ENCODE measurements around the gene CHI3L1.
A peak's percentile ranks its signal among the peaks of the same experiment; 100 is the strongest.

Gene CHI3L1

DNA sequence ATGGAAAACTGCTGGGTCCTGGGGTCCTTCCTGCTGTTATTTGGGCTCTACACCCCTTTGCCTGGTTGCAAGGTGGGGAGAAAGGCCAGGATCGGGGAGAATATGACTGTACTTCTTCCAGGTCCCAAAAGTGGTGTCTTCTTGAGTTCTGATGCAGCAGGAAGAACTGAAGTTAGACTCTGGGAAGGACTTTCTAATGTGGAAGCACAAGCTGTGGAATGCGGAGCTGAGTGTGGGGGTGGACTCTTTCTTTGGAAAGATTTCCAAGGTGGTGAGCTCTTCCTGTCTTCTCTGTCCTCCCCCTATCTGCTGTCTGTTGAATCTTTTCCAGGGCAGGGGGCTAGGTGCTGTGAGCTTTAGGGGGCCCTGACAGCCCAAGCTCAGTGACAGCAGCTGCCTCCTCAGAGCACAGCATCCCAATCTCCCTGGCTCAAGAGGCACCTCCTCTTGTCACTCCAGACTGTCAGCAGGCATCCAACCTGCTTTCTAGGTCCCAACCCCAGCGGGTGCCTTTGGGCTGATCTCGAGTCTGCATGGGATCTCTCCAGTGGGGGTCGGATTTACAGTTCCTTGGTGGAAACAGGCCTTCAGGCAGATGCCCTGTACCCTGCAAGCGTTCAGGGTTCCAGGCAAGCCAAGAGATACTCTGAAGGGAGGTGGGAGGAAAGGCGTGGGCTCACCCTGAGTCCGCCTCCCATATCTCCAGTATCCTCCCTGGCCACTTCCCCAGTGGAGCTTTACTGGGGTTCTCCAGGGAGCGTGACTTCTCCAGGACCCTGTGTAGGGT, 35.8 kb downstream of the CHI3L1 start:
- no peak for DNase-seq

- DNase-seq = no peak
These were observed 37.2 kb downstream of the CHI3L1 start for GRCh38 chr1:203149188-203149840.

DNA sequence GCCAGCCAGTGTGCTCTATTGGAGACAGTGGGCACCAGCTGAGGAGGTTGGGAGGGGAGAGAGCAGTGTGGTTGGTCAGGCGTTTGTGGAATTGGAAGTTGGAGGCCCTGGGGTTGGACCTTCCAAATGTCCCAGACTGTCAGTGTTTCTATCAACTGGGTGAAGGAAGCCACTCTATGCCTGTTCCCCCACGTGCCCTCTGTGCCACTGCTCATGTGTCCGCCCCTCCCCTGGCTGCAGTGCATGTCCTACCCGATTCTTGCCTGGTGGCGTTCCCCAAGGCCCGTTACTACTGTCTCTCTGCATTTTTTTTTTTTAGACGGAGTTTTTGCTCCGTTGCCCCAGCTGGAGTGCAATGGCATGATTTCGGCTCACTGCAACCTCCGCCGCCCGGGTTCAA, 37.9 kb downstream of the CHI3L1 start:
- DNase-seq = no peak

DNA sequence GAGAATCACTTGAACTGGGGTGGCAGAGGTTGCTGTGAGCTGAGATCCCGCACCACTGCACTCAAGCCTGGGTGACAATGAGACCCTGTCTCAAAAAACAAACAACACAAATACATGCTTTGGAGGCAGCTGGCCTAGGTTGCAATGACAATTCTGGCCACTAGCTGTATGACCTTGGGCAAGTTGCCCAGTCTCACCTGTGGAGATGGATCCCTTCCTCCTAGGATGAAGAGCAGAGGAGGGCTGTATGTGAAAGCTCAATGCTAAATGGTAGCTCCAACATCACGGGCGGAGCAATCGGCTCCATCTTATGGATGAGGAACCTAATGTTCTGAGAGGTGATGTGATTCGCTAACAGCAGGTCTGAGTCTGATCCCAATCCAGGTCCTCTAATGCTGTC, 38.4 kb downstream of the CHI3L1 start:
- DNase-seq = no peak

DNA sequence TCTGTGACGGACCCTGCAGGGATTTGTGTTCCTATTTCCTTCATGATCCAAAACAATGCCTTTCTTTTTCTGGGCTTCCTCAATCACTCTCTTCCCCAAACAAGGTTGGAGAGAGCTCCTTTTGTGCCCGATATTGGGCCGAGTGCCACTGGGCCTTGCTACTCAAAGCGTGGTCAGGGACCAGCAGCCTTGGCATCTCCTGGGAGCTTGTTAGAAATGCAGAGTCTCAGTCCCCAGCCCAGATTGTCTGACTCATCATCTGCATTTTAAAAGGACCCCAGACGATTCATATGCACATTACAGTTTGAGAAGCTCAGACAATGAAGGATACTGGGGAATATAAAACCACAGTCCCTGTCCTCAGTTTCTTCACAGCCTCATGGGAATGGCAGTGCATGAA, 39.1 kb downstream of the CHI3L1 start:
- DNase-seq = no peak

GRCh38 chr1:203146537-203146936, 40.0 kb downstream of the CHI3L1 start:
- no peak for DNase-seq

GRCh38 chr1:203146042-203146369, 40.5 kb downstream of the CHI3L1 start:
- DNase-seq = no peak

DNA sequence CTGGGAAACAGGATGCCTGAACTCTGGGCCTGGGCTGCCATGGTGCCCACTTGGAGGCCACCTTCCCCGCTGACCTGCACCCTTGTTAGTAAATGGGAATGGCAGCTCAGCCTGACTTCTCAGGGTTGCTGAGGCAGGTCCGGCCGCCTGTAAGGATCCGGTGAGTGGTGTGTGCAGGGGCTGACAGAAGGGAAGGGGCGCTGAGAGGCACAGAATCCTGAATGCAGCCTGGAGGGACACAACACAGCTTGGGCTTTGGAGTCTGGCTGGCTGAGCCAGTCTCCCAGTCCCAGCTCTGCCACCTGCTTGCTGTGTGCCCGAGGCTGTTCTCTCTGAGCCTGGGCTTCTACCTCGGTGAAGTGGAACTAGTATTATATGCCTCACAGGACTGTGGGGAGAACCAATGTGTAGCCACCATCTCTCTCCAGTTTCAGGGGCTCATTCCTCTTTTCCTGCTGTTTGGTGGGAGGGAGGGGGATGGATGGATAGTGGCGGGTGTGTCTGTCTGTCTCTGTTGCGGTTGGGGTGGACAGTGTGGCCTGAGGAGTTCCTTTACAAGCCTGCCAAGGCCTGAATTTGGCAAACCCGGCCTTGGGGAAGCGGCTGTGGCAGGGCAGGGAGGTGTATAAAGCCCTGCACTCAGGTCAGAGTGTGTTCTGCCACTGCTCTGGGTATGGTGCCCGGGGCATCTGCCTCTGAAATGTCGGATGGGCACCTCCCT, 41.0 kb downstream of the CHI3L1 start:
- DNase-seq = no peak

- DNase-seq = no peak
These were observed 41.8 kb downstream of the CHI3L1 start for GRCh38 chr1:203144661-203145060.

GRCh38 chr1:203143641-203144040, 42.9 kb downstream of the CHI3L1 start:
- DNase-seq = no peak

- DNase-seq = peak; percentile 99
These were observed 43.7 kb downstream of the CHI3L1 start for GRCh38 chr1:203142684-203143408.

DNA sequence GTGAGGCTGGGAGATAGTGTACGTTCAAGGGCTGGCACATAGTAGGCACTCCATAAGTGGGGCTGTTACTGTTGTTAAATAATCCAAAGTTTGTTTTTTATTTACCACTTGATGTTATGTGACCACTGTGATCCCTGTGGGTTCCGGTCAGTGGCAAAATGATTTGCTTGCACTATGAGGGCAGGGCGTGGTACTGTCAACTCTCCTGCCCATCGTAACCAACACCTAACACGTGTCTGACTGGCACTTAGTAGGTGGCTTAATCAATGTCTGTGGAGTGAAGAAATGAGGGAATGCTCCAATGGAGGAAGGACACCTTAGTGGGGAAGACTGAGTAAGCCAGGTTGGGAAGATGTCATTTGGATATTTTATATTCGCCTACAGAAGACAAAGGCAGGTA, 44.4 kb downstream of the CHI3L1 start:
- DNase-seq = no peak

DNA sequence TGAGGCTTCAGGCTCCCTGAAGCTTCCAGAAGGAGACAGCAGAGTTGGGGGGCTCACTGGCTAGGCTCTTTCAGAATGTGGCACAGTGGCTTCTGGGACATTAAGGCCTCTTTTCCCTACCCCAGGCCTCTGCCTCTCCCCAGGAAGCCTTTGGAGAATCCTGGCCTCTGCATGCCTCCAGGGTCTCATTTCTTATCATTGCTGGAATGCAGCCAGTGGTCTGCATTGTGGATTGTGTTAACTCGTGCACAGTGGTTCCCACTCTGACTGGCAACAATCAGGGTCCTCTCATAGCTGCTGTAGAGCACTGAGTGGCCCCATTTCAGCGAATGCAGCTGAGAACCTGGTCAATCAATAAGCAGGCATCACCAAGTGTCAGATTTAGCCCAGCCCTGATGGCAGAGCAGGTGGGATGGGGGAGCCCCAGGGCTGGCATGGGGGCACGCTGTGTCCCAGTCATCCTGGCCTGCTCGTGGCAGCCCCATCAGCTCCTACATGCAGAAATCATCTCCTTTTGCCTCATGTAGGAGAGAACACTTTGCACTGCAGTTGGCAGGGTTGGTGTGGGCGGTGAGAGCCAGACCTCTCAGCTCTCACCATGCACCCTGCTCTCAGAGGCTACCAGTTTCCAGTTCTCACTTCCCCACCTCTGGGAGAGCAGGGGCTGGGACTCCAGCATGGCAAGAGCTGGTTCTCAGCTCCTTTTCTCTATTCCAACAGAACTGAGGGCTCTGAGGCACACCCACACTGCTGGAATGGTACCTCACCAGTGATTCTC, 45.6 kb downstream of the CHI3L1 start:
- no peak for DNase-seq

GRCh38 chr1:203139976-203140475, 46.5 kb downstream of the CHI3L1 start:
- DNase-seq = no peak

DNA sequence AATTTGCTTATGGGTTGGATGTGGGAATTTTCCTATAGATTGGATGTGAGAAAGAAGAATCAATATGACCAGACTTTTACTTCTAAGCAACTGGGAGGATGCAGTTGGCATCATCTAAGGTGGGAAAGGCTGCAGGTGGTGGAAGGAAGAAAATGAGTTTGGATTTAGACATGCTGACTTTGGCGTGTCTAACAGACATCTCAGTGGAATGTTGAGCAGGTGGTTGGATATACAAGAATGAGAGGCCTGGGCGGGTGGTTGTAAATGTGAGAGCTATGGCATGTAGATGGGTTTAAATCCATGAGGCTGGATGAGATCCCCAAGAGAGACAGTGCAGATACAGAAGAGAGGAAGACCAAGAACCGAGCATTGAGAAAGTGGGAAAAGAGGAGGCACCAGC, 48.4 kb downstream of the CHI3L1 start:
- DNase-seq = no peak

DNA sequence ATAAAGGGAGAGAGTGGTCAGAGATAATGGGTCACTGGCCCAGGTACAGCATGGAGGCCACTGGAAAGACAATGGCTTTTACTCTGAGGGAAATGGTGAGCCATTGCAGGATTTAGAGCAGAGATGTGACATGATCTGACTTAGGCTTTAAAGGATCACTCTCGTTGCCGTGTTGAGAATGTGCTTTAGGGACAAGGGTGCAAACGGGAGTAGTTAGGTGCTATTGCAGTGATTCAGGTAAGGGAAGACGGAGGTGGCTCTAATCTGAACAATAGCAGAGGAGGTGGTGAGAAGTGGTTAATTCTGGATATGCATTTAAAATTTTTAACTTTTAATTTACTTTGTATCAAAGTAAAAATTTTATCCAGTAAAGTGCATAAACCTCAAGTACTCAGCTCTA, 49.2 kb downstream of the CHI3L1 start:
- no peak for DNase-seq

DNA sequence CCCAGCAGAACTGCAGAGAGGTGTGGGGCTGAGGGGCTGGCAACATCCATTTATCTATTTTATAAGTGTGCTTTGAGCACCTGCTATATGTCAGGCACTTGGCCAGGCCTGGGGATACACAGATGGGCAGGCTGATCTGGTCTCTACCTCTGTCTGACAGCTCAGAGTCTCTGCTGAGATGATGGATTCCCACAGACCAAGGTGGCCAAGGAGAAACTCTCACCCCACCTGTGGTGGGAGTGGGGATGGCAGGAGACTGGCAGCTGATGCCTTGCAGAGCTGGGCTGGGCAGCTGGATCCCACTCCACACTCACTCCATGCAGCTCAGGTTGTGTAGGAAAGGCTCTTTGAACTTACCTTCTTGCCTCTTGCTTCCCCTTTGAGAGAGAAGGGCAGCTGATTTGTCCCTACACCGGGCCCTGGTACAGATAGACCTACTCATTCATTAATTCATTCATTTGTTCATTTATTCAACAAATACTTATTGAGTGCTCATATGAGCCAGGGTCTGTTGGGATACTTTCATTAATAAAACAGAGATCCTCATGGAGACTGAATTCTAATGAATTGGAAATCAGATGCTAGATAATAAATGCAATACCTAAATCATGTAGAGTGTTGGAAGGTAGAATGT, 50.0 kb downstream of the CHI3L1 start:
- DNase-seq = no peak

- DNase-seq = no peak
These were observed 50.7 kb downstream of the CHI3L1 start for GRCh38 chr1:203135636-203136305.

DNA sequence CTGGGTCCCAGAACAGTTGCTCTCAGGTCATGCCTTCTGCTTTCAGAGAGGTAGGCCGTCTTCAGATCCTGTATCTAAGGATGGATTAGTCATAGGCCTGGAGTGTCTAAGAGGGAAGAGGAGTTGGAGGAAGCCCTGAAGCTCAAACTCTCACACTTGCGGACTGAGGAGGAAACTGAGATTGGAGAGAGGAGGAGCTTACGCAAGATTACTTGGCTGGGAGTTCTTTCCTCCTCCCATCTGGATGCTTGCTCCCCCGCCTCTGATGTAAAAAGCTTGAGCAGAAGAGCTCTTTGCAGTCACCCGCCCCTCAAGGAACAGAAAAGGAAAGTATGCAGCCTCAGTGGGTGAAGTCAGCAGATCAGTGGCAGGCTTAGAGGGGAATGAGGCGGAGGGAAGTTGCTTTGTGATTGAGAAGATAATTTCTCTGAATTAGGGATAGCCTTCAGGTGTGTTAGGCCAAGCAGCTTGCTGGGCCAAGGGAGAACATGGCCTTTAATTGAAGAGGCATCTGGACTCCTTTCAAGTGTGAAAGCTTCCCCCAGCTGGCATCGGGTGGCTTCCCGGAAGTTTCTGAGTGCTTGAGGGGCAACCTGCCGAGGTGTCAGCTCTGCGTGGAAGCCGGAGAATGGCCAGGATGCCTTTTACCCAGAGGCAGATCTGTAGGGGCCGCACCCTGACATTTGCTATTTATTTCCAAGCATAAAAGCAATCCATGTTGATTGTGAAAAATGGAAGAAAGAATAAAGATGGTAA, 52.4 kb downstream of the CHI3L1 start:
- no peak for DNase-seq

DNA sequence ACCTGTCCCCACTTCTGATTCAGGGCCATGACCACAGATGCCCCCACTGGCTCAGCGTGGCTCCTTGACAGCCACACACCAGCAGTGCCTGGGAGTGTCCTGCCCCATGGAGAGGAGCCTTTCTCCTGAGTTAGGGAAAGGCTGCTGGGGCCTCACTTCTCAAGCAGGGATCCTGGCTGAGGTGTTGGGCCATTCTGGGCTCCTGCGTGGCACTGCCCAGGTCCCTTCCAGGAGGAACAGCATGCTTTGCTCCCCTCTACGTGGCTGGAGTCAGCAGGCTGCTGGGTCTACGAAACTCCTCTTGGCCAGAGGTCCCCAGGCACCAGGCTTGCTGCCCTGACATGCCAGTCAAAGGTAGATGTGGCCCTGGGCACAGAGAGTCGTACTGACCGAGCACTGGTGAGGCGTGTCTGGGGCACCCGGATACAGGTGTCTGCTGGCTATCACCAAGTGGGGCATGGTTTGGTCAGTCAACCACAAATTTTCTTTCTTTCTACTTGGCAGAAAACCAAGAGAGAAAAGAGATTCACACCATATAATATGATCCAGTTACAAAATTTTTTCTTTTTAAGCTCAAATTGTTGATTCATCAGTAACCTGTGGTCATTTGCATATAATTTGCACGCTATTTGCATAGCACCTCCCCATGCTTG, 54.8 kb downstream of the CHI3L1 start:
- DNase-seq = no peak

Data from NCI-H1436 treated with DMSO at 0.1 percent for 48 hours (cell line).